ENCODE measurements around the gene CALR.
"Not testable (repeated sequence)": the region's sequence is repeated elsewhere in the genome, so short reads cannot be mapped to it uniquely, and the experiment has no call there.

Gene CALR

DNA sequence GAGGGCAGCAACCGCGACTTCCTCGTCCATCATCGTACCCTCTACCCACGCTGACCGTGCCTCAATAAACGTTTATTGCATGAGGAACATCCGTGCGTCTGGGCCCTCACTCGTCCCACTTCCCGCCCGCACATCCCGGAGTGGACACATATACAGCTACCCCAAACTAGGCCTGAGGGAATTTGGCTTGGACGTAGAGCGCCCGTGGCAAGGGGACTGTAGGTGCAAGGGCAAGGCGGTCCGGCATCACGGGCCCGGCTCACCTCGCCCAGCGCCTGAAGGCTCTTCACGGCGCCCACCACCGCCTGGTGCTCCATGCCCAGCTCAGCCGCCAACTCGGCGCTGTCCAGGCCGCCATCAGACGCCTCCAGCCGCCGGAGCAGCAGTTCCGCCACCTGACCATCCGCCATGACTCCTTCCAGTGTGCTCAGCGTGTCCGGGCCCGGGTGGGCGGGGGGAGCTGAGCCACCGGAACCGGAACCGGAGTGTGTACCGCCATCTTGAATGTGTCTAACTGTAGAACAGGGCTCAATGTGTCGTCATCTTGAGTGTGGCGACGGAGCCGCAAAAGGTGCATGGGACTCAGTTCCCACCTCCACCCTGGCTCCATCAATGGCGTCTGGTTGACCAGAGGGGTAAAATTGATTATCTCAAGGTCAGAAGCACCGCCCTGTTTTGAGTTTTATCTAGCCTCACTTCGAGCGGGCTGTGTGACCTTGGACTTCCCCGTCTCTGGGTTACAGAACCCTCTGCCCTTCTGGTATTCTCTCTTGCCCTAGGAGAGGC, 4.9 kb upstream of the CALR start, which contains the start of gene FARSA:
Gene FARSA (minus strand): TSS at position 425 of the 786 bp plus-strand sequence. CDS start 15 bp downstream, at position 410.
- FAIRE-seq (no peak), DNase-seq (ENCODE audit: low spot score) (peak; percentile 77)

DNA sequence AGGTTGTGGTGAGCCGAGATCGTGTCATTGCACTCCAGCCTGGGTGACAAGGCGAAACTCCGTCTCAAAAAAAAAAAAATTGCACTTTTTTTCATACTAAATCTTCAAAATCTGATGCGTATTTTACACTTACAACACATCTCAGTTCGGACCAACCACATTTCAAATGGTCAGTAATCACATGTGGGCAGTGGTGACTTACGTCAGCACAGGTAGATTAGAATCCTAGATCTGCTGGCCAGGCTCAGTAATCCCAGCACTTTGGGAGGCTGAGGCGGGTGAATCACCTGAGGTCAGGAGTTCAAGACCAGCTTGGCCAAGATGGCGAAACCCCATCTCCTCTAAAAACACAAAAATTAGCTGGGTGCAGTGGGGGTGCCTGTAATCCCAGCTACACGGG, 3.3 kb upstream of the CALR start:
- DNase-seq (ENCODE audit: low spot score), result no peak
- FAIRE-seq, result no peak

DNA sequence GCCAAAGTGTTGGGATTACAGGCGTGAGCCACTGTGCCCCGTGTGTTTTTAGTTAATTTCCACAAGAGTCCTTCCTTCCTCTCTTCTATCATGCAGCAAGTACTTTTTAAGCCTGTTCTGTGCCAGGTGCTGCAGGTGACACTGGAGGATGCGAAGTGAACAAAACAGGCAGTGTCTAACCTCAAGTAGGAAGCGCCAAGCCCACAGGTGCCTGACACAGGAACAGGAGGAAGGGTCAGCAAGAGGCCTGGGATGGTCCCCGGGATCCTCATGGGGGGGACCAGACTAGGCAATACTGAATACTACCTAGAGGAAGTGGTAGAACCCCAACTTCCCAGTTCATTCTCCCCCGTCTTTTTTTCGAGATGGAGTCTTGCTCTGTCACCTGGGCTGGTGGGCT, 1.8 kb upstream of the CALR start:
- DNase-seq (ENCODE audit: low spot score), result no peak
- FAIRE-seq, result no peak

DNA sequence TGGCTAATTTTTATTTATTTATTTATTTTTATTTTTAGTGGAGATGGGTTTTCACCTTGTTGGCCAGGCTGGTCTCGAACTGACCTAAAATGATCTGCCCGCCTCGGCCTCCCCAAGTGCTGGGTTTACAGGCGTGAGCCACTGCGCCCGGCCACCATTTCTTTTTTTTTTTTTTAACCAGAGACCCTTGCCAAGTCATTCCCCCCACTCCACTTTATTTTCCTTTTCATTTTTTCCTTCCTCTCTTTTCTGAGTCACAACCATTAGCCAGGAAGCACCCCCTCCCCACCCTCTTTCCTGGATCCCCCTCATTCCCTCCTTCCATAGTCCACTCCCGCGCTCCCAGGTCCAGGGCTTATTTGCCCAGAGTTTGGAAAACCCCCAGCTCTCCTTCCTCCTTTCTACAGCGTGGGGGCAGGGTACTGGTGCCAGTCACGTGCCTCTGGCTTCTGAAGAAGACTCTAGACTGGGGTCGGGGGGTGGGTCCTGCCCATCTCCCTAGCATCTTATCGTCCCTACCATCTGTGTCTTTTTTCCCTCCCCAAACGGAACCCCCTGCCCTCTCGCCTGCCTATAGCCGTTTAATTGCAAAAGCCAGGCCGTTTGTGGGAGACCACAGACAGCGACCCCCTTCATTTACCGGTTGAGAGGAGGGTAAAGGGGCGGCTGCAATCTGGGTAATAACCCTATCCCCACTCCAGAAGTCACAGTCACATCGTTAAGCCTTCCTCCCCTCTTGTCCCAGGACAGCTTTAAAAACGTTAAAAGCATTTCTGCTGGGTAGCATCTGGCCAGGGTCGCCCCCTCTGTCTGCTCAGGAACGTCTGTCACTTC, 1.1 kb upstream of the CALR start:
- FAIRE-seq (no peak), DNase-seq (ENCODE audit: low spot score) (no peak)

DNA sequence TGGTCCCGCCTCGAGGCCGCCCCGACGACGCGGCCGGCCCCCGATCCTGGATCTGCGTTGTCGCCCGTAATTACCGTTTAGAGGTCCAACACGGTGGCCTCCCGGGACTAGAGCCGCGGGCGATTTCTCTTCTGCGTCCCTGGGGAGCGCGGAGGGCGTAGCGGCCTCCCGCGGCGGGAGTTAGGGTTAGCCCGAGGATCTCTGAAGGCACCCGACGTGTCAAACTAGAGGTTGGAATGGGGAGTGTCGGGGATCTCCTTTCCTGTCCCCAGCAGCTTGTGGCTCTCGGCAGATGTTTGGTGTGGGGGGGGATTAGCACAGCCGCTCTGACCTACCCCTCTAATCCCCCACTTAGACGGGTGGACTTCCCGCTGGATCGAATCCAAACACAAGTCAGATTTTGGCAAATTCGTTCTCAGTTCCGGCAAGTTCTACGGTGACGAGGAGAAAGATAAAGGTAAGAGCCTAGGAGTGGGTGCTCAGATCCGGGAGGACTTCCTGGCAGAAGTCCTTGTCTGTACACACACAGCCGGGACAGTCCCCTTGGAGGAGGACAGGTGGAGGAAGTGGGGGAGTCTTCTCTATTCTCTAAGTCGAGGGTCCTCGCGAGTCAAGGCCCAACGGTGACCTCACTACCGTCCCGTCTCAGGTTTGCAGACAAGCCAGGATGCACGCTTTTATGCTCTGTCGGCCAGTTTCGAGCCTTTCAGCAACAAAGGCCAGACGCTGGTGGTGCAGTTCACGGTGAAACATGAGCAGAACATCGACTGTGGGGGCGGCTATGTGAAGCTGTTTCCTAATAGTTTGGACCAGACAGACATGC, 581 bp downstream of the CALR start:
- no peak for DNase-seq (ENCODE audit: low spot score)
- FAIRE-seq, result no peak

DNA sequence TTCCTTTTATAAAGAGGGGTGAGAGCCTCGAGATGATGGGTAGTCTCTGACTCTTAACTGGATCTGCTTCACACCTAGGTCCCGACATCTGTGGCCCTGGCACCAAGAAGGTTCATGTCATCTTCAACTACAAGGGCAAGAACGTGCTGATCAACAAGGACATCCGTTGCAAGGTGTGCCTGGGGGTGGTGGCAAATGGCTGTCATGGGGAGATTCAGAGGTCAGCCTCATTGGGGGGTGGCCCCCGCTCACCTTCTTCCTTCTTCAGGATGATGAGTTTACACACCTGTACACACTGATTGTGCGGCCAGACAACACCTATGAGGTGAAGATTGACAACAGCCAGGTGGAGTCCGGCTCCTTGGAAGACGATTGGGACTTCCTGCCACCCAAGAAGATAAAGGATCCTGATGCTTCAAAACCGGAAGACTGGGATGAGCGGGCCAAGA, 1.6 kb downstream of the CALR start:
- no peak for DNase-seq (ENCODE audit: low spot score)

DNA sequence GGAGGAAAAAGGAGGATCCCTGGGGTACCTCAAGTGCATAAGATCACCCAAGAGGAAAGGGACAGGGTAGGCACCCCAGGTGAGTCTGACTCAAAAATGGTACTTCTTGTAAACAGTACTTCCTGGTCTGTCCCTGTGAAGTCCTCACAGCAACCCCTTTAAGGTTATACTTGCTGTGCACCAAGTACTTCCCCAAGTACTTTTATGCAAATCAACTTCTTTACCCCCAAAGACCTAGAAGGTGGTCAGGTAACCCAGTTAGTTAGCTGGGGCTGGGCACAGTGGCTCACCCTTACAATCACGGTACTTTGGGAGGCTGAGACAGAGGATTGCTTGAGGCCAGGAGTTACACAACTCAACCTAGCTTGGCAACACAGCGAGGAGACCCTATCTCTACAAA, 2.5 kb downstream of the CALR start:
- DNase-seq (ENCODE audit: low spot score) (no peak), FAIRE-seq (no peak)

More for the DNA sequence above, 1.6 kb downstream of the CALR start:
- no peak for FAIRE-seq

DNA sequence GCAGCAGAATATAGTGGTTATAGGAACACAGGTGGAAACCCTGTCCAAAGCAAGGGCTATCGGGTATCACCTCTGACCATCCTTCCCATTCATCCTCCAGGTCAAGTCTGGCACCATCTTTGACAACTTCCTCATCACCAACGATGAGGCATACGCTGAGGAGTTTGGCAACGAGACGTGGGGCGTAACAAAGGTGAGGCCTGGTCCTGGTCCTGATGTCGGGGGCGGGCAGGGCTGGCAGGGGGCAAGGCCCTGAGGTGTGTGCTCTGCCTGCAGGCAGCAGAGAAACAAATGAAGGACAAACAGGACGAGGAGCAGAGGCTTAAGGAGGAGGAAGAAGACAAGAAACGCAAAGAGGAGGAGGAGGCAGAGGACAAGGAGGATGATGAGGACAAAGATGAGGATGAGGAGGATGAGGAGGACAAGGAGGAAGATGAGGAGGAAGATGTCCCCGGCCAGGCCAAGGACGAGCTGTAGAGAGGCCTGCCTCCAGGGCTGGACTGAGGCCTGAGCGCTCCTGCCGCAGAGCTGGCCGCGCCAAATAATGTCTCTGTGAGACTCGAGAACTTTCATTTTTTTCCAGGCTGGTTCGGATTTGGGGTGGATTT, 5.1 kb downstream of the CALR start:
- FAIRE-seq (no peak), DNase-seq (ENCODE audit: low spot score) (no peak)

DNA sequence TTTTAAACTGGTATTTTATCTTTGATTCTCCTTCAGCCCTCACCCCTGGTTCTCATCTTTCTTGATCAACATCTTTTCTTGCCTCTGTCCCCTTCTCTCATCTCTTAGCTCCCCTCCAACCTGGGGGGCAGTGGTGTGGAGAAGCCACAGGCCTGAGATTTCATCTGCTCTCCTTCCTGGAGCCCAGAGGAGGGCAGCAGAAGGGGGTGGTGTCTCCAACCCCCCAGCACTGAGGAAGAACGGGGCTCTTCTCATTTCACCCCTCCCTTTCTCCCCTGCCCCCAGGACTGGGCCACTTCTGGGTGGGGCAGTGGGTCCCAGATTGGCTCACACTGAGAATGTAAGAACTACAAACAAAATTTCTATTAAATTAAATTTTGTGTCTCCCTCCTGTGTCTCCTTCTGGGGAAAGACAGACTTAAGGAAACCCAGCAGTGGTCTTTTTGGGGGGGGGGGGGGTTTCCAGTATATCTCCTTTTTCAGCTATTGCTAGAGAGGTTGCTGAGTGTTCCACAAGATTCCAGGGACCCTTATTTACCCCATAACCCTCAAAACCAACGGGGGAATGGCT, 5.8 kb downstream of the CALR start:
- no peak for FAIRE-seq
- no peak for DNase-seq (ENCODE audit: low spot score)

DNA sequence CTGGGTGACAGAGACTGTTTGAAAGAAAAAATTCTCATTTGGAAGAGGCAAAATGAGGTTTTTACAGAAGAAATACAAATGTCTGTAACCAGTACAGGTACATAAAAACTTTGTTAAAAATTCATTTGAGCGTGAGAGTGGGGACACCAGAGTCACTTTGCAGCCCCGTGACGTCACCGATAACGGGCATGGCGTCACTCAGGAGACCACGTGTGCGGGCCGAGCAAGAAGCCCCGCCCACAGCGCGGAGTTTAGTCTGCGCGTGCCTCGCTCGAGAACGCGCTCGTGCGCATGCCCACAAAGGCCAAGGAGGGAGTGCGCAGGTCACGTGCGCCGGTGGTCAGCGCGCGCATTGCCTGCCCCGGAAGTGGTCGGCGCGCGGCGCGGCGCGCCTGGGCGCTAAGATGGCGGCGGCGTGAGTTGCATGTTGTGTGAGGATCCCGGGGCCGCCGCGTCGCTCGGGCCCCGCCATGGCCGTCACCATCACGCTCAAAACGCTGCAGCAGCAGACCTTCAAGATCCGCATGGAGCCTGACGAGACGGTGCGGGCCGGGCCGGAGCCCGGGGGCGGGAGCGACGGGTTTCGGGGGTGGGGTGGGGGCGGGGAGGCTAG, 7.2 kb downstream of the CALR start, which contains the start of gene RAD23A:
Gene RAD23A (plus strand): TSS at position 384 of the 613 bp plus-strand sequence. CDS start 87 bp downstream, at position 471.
- DNase-seq (ENCODE audit: low spot score) (peak; percentile 92), FAIRE-seq (peak; percentile 28)

DNA sequence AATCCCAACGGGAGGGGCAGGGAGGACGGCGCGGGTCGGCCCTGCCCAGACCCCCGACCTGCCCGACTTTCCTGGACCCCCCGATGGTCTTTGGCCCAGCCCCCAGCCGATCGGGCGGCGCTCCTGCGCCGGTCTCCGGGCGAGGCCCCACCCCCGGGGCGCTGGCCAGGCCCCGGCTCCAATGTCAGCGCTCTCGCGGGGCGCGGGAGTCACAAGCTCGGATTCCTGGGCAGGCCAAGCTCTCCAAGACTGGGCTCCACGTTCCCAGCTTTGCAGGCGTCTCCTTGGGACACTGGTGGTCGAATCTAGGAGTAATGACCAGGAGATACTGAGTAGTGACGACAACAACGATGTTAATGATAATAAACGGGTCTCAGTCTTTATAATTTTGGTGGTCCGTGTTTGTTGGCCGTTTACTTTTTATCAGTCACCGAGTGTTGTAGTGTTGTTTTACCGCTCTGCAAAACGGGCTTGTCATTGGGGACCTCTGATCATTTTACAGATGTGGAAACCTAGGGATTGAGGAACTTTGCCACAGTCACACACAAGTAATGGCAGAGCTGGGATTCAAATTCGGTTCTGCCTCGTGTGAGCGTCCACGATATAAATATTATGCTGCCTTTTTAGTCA, 7.8 kb downstream of the CALR start:
- peak; percentile 64 for DNase-seq (ENCODE audit: low spot score)
- FAIRE-seq, result no peak

DNA sequence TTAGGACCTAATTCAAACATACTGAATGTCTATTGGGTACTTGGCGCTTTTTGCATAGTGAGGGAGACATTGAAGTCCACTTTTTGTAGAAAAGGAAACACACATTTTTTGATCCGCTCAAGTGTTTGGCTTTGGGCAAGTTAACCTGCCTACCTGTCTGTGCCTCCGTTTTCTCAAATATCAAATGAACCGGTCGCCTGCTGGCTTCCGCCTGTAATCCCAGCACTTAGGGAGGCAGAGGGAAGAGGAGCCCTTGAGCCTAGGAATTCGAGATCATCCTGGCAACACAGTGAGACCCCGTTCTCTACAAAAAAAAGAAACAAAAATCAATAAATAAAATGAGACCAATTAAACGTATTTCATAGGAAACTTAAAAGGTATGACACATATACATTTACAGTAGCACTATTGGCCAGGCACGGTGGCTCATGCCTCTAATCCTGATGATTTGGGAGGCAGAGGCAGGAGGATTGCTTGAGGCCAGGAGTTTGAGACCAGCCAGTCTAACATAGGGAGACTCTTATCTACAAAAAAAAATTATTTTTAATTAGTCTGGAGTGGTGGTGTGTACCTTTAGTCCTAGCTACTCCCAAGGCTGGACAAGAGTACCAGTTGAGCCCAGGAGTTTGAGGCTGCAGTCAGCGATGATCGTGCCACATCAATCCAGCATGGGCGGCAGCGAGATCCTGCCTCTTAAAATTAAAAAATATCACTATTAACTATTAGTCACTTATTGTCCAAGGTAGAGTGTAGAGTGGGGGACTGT, 8.5 kb downstream of the CALR start:
- FAIRE-seq (no peak), DNase-seq (ENCODE audit: low spot score) (no peak)

DNA sequence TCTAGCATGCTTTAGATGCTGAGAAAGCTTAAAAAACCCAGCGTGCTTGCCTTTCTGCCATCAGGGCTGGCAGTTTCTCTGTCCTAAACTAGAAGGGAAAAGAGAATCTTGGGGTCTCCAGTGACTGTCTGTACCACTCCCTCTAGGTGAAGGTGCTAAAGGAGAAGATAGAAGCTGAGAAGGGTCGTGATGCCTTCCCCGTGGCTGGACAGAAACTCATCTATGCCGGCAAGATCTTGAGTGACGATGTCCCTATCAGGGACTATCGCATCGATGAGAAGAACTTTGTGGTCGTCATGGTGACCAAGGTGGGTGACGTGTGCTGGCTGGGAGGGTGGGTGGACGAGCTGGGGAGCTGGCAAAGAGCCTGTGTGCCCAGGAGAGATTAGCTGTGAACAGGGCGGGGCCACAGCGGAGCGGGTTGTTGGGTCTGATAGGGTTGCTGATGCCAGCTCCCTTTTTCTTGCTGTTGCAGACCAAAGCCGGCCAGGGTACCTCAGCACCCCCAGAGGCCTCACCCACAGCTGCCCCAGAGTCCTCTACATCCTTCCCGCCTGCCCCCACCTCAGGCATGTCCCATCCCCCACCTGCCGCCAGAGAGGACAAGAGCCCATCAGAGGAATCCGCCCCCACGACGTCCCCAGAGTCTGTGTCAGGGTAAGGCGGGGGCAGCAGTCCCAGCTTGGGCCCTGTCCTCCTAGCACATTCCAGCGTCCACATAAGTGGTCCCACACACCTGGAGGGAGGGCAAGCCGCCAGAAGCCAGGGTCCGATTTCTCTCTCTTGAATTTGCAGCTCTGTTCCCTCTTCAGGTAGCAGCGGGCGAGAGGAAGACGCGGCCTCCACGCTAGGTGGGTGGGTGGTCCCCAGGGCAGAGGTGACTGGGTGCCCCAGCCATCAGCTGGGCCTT, 9.5 kb downstream of the CALR start:
- FAIRE-seq, result no peak
- DNase-seq (ENCODE audit: low spot score), result no peak

DNA sequence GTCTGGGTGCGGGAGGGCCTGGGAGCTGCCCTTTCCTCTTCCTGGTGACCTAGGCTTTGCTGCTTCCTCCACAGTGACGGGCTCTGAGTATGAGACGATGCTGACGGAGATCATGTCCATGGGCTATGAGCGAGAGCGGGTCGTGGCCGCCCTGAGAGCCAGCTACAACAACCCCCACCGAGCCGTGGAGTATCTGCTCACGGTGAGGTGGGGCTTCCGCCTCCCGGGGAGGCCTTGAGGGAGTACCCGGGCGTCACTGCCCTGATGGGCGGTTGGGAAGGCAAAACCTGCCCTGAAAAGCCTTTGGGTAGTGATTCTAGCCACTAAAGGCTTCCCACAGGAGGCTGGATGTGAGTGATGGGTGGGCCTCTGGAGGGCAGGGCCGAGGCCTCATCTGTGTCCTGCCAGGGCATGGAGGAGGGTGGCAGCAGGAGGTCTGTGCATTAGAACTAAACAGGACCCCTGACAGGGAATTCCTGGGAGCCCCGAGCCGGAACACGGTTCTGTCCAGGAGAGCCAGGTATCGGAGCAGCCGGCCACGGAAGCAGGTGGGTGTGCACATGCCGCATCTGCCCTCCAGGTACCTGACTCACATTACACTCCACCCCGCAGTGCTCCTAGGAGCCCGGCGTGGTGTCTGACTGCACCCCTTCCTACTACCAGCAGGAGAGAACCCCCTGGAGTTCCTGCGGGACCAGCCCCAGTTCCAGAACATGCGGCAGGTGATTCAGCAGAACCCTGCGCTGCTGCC, 10.4 kb downstream of the CALR start:
- FAIRE-seq (no peak), DNase-seq (ENCODE audit: low spot score) (no peak)

DNA sequence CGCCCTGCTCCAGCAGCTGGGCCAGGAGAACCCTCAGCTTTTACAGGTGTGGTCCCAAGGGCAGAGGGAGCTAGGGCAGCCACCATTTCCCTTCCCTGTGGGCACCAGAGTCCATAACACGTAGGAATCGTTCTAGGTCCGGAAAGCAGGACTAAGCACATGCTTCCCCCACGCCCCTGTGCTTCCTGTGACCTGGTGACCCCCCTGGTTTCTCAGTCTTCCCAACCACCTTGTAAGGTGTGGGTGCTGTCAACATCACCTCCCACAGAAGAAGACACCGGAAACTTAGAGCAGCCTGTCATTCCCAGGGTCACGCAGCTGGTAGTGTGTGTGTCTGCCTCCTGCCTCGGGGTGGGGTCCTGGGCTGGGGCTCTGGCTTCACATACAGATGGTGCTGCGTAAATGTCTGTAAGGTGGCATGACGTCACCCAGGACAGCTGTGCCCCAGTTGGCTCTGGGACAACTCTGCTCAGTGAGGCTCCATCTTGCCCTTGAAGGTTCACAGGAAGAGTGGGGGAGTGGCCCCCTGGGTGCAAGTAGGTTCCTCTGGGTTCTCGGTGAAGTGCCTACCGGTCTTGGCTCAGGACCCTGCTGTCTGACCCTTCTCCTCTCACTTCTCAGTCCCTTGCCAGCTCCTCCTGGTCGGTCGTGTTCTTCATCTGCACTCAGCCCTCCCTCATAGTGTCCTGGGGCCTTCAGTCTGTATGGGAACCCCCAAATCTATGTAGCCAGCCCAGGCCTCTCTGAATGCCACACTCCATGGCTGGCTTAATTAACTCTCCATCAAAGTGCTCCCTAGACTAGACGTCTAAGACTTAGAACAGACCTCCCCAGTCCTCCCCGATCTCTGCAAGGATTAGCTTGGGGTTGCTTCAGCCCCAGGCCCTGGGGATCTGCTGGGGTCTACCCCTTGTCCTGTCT, 11.2 kb downstream of the CALR start:
- no peak for DNase-seq (ENCODE audit: low spot score)
- FAIRE-seq, result no peak

DNA sequence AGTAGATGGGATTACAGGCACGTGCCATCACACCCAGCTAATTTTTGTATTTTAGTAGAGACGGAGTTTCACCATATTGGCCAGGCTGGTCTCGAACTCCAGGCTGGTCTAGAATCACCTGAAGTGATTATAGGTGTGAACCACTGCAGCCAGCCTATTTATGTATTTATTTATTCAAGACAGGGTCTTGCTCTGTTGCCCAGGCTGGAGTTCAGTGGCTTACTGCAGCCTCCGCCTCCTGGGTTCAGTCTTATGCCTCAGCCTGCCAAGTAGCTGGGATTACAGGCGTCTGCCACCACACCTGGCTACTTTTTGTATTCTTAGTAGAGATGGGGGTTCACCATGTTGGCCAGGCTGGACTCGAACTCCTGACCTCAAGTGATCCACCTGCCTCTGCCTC, 13.6 kb downstream of the CALR start:
- DNase-seq (ENCODE audit: low spot score); FAIRE-seq: not testable (repeated sequence)

All from RCC 7860 (cell line).